AG20443 (cell line): ENCODE data around the gene SPECC1.
A peak's percentile ranks its signal among the peaks of the same experiment; 100 is the strongest.
"Not testable (repeated sequence)": the region's sequence is repeated elsewhere in the genome, so short reads cannot be mapped to it uniquely, and the experiment has no call there.

Experiments
- DNase-seq: peaks from one replicate; pipeline ENCODE4 v3.0.0; 2012; ENCODE audit warnings: low spot score, mixed read lengths

The SPECC1 gene, protein sequence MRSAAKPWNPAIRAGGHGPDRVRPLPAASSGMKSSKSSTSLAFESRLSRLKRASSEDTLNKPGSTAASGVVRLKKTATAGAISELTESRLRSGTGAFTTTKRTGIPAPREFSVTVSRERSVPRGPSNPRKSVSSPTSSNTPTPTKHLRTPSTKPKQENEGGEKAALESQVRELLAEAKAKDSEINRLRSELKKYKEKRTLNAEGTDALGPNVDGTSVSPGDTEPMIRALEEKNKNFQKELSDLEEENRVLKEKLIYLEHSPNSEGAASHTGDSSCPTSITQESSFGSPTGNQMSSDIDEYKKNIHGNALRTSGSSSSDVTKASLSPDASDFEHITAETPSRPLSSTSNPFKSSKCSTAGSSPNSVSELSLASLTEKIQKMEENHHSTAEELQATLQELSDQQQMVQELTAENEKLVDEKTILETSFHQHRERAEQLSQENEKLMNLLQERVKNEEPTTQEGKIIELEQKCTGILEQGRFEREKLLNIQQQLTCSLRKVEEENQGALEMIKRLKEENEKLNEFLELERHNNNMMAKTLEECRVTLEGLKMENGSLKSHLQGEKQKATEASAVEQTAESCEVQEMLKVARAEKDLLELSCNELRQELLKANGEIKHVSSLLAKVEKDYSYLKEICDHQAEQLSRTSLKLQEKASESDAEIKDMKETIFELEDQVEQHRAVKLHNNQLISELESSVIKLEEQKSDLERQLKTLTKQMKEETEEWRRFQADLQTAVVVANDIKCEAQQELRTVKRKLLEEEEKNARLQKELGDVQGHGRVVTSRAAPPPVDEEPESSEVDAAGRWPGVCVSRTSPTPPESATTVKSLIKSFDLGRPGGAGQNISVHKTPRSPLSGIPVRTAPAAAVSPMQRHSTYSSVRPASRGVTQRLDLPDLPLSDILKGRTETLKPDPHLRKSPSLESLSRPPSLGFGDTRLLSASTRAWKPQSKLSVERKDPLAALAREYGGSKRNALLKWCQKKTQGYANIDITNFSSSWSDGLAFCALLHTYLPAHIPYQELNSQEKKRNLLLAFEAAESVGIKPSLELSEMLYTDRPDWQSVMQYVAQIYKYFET

GRCh38 chr17:20009302-20010098 lies at the start of gene SPECC1:
SPECC1 (plus strand) TSS chr17:20009359; CDS start chr17:20096652, 87,293 bp downstream.
- DNase-seq = peak; percentile 12

DNA sequence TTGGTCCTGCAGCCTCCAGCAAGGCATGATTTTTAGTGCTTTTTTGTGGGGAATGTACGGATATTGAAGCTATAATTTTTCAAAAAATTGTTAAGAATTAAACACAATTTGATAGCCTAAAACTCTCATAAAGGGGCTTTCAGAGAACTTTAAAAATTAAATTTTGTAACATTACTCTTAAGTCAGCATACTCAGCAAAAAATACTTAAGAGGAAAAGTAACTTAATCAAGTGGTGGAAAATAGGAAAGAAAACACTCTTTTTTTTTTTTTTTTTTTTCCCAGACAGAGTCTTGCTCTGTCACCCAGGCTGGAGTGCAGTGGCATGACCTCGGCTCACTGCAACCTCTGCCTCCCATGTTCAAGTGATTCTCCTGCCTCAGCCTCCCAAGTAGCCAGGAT lies 46.2 kb upstream of the SPECC1 start:
- DNase-seq = not testable (repeated sequence)

- no peak for DNase-seq
Measured at GRCh38 chr17:19973156-19973555, 36.0 kb upstream of the SPECC1 start.

DNA sequence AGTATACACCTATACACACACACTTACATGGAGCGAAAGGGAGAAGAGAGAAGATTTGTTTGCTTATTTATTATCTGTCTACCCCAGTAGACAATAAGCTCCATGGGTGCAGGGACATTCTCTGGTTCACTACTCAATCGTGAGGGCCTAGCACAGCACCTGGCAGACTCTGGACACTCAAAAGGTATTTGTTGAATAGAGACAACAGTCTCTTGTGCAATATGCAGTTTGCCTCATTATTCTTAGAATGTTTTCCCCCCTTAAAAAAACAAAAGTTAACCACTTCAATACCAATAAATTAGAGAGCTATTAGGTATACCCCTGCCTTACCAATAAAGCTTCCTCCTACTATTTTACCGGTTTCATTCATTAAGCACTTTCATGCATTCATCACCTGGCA lies 33.6 kb upstream of the SPECC1 start:
- DNase-seq = no peak

DNA sequence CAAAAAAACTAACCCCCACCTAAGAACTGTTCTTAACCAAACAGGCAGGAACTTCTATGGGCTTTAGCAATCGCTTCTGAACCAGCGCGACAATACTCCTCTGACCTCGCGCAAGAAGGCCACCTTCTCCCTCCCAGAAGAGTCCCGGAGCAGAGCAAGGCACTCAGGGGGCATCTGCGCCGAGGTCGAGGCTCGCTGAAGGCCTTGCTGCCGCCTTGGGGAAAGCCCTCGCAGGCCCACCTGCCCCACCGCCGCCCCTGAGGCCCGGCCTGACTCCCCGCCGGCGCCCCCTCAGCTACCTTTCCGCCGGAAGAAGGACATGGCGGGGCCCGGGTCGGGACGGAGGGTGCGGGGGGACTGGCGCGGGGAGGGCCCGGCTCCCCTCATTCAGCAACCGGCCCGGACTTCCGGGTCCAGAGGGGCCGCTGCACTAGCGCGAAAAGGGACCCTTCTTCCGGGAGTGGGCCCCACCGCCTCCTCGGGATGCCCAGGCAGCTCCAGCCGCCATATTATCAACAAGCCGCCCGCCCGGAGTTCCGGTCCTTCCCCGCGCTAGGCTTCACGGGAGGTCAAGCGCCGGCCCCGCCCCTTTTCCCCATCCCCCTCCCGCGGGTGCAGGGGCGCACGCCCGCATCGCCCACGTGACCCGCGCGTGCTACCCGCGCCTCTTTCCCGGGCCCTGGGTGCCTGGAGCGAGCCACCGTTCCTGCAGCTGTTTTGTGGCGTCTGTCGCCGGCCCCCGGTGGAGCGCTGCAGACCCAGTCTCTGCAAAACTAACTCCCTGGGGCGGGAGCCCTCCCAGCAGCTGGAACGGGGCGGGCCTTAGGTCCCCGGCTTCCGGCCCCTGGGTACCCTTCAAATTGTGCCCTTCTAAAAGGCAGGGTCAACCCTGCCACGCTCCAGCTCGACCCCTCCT lies 31.6 kb upstream of the SPECC1 start, which contains the start of gene AKAP10:
AKAP10 (minus strand) TSS at position 536 of the 916 bp plus-strand sequence; CDS start at position 387, 149 bp downstream.
- DNase-seq = peak; percentile 98

DNA sequence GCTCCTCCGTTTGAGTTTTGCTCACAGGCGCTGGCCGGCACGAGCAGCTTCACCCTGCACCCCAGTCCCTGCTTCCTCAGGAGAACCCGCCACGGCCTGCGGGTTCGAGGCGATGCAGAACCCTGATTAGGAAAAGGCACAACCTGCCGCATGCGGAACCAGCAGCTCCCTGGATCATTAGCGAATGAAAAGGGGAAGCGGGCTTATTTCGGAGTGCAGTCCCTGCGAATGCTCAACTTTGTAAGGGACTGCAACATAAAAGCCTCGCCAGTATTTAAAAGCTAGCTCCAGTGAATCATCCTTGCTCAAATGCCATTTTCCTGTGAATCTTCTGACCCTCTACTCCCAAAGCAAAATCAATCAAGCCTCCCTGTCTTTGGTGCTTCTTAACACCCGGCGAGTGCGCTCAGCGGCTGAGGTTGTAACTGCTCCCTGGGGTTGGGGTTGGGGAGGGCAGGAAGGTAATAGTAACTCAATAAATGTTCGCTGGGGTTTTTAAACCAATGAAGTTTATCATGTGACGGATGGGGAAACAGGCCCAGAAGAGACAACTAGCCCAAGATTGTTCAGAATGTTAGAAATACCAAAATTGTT lies 30.9 kb upstream of the SPECC1 start:
- DNase-seq = peak; percentile 30

- no peak for DNase-seq
Measured at GRCh38 chr17:19978805-19979211, 30.4 kb upstream of the SPECC1 start.

GRCh38 chr17:19979917-19980770 lies 29.0 kb upstream of the SPECC1 start:
- DNase-seq = no peak

DNA sequence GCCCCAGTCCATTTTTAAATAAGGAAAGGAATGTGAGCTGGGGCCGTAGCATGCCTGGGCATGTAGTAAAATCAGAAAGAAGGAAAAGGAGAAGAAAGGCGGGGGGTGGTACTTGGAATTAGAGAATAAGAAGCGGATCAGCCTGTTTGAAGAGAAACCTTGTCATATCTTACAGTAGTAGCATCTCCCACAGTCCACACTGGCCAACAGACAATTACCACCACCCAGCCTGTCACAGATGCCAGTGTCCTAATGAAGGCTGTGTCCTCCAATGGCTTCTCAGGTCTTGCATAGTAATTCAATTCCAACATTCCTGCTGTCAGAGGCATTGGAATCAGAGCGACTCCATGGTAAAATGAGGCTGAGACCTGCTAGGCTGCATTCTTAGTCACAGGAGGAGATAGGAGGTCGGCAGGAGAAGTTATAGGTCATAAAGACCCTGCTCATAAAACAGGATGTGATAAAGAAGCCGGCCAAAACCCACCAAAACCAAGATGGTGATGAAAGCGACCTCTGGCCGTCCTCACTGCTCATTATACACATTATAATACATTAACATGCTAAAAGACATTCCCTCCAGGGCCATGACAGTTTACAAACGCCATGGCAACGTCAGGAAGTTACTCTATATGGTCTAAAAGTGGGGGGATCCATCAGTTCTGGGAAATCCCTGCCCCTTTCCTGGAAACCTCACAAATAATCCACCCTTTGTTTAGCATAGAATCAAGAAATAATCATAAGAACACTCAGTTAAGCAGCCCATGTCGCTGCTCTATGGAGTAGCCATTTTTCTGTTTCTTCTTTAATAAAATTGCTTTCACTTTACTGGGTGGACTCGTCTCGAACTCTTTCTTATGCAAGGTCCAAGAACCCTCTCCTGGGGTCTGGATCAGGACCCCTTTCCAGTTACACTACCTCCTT lies 22.0 kb upstream of the SPECC1 start:
- DNase-seq = no peak

- no peak for DNase-seq
Measured at GRCh38 chr17:19987897-19988296, 21.3 kb upstream of the SPECC1 start.

- no peak for DNase-seq
Measured at GRCh38 chr17:19991252-19991885, 17.8 kb upstream of the SPECC1 start.

DNA sequence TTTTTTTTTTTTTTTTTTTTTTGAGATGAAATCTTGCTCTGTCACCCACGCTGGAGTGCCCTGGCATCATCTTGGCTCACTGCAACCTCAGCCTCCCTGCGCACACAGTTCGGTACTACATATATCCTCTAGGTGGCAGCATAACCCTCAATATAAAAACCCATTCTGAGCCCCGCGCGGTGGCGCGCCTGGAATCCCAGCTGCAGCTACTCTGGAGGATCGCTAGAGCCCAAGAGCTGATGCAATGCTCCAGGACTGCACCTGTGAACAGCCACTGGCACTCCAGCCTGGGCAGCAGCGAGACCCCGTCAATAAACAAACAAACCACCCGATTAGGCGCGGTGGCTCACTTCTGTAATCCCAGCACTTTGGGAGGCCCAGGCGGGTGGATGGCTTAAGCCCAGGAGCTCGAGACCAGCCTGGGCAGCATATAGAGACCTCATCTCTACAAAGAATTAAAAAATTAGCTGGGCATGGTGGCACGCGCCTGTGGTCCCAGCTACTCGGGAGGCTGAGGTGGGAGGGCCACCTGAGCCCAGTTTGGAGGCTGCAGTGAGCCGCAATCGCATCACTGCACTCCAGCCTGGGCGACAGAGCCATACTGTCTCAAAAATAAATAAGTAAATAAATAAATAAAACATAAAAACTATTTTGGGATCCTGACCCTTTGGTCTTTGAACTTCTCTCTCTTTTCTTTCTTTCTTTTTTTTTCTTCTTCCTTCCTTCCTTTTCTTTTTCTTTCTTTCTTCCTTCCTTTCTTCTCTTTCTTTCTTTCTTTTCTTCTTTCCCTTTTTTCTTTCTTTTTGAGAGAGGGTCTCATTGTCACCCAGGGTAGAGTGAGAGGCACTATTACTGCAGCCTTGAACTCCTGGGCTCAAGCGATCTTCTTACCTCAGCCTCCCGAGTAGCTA lies 16.1 kb upstream of the SPECC1 start:
- peak; percentile 84 for DNase-seq

GRCh38 chr17:19996086-19996485 lies 13.1 kb upstream of the SPECC1 start:
- DNase-seq = no peak

- DNase-seq = no peak
Measured at GRCh38 chr17:19996502-19996901, 12.7 kb upstream of the SPECC1 start.

DNA sequence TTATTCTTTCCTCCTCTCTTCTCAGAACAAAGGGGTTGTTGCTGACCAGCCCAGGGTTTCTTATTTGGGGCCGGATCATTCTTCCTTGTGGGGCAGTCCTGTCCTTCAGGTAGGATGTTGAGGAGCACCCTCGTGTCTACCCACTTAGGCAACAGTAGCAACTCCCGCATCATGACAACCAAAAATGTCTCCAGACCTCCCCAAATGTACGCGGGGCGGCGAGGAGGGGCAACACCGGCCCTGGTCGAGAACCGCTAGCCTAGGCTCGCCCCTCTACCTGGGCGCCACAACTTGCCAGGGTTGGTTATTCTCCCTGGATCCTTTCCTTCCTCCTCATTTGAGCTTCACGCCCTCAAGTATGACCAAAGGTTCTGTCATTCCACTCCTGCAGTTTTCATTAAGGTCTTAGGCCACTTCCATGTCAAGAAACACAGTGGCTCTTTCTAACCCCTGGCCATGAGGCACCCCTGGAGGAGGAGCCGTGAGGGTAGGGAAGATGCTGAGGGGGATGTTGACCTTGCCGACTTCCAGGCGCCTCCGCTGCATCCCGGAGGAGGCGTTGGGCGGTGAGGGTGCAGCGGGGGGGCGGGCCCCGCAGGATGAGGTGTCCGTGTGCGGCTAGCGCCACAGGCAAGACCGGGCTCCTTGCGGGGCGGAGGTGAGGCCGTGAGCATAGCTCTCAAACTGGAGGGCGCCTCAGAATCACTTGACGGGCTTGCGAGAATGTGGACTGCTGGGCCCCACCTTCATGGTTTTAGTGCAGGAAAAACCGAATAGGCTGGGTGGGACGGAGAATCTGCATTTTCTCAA lies 712 bp upstream of the SPECC1 start:
- peak; percentile 37 for DNase-seq

DNA sequence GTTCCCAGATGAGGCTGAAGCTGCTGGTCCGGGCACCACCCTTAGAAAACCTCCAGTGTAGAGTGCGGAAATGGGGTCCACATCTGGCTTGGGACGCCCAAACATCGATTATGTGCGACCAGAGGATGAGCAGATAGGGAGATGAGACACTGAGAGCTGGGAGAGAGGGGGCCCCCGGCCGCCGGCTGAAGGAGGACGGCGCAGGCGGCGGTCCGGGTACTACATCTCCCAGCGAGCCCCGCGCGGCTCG lies 182 bp upstream of the SPECC1 start:
- peak; percentile 93 for DNase-seq
